ENCODE results near the gene SLC46A1.
A peak's percentile ranks its signal among the peaks of the same experiment; 100 is the strongest.
"Not testable (repeated sequence)": the region's sequence is repeated elsewhere in the genome, so short reads cannot be mapped to it uniquely, and the experiment has no call there.

The SLC46A1 gene

DNA sequence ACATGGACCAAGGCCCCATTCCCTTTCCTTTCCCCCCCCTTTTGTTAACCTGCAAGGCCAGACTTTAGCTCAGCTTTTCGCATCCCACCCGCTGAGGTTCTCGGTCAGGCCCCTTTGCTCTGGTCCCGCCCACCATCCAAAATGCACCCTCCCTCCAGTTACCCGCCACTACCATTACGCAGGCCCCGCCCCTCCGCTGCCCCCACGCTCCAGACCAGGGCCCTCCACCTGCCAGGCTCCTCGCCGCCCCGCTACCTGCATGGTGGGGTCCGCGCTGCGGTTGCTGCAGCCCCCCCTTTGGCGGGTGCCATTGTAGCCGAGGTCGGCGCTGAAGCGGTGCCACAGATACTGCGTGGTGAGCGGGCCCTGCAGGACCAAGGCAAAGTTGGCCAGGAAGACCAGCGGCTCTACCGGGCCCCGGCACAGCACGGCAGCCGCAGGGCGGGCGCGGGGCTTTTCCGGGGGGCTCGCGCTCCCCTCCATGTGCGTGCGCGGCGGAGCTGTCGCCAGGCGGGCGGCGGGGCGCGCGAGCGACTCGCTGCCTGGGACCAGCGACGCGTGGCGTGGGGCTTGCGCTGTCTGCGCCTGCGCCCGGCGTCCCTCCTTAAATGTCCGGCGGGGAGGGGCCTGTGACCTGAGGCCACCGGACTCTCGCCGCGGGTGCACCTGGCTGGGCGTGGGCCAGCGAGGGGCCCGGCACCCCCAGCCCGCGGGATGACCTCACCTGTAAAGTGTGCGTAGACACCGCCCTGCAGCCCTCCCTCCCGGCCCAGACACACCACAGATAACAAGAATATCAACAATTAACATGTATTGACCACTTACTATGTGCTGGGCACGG is at the start of gene SLC46A1:
Gene SLC46A1 (minus strand): TSS at position 581 of the 841 bp plus-strand sequence. CDS start 98 bp downstream, at position 483.
- TF ChIP-seq, protein P1, sequence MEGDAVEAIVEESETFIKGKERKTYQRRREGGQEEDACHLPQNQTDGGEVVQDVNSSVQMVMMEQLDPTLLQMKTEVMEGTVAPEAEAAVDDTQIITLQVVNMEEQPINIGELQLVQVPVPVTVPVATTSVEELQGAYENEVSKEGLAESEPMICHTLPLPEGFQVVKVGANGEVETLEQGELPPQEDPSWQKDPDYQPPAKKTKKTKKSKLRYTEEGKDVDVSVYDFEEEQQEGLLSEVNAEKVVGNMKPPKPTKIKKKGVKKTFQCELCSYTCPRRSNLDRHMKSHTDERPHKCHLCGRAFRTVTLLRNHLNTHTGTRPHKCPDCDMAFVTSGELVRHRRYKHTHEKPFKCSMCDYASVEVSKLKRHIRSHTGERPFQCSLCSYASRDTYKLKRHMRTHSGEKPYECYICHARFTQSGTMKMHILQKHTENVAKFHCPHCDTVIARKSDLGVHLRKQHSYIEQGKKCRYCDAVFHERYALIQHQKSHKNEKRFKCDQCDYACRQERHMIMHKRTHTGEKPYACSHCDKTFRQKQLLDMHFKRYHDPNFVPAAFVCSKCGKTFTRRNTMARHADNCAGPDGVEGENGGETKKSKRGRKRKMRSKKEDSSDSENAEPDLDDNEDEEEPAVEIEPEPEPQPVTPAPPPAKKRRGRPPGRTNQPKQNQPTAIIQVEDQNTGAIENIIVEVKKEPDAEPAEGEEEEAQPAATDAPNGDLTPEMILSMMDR (conservative IDR thresholded peaks at IDR 0.05) = no peak
- H3K27ac ChIP-seq = peak within 1 kb of the TSS; percentile 93

DNA sequence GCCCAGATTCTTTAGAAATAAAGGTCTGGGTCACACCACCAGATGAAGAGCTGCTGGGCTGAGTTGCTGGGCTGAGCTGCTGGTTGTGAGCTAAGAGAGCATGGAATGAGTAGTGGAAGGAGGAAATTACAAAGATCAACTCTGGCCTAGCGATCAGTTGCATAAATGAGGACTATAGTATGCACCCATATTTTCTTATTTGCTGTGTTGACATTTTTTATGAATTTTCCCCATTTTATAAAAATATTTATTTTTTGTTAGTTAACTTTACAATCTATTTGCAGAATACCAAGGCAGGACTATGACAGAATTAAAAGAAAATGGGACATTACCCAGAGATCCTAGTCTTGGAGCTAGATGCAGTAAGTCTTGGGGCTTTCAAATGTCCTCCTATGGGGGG is 43.8 kb upstream of the SLC46A1 start:
- TF ChIP-seq, protein P1 (conservative IDR thresholded peaks at IDR 0.05) = no peak
- no peak overlapping the region for H3K27ac ChIP-seq

DNA sequence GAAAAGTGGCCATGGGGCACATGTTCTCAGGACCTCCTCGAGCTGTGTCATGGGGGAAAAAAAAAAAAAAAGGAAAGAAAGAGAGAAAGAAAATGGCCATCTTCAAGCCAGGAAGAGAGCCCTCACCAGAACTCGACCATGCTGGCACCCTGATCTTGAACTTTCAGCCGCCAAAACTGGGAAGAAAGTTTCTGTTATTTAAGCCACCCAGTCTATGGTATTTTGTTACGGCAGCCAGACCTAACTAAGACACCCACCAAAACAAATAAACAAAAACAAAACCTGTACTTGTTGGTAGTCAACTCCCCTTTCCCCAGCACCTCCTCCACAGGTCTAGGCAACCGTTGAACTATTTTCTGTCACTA is 41.4 kb upstream of the SLC46A1 start:
- TF ChIP-seq, protein P1 (conservative IDR thresholded peaks at IDR 0.05) = no peak
- no peak overlapping the region for H3K27ac ChIP-seq

DNA sequence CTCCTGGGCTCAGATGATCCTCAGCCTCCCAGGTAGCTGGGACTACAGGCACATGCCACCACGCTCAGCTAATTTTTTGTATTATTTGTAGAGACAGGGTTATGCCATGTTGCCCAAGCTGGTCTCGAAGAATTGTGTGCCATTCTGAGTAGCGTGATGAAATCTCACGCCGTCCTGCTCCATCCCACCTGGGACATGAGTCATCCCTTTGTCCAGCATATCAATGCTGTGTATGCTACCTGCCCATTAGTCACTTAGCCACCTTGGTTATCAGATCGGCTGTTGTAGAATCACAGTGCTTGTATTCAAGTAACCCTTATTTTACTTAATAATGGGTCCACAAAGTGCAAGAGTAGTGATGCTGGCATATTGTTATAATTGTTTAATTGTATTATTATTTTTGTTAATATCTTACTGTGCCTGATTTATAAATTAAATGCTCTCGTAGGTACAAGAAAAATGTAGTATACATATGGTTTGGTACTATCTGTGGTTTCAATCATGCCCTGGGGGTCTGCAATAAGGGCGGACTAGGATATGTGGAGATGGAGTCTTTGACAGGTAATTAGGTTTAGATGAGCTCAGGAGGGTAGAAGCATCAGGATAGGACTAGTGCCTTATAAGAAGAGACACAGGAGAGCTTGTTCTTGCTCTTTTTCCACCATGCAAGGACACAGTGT is 40.8 kb upstream of the SLC46A1 start:
- TF ChIP-seq, protein P1 (conservative IDR thresholded peaks at IDR 0.05) = no peak
- no peak overlapping the region for H3K27ac ChIP-seq

DNA sequence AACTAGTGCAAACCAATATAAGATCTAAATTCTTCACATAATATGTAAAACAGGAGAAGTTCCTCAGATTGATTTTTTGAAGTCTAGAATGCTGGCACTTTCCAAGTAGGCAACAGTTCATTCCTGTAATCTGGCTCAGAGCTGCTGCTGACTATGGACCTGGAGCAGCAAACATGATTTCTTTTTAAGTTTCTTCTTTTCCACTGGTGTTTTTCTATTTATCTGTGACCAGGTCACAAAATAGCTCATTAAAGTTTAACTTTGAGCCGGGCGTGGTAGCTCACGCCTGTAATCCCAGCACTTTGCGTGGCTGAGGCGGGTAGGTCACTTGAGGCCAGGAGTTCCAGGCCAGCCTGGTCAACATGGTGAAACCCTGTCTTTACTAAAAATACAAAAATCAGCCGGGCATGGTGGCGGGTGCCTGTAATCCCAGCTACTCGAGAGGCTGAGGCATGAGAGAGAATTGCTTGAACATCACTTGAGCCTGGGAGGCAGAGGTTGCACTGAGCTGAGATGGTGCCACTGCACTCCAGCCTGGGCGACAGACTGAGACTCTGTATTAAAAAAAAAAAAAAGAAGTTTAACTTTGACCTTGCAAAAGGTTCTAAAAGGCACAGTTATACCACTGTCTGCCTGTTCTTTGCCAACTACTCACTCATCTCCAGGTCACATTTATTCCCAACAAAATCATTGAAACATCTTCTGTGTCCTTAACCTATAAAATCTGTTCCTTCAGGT is 38.1 kb upstream of the SLC46A1 start:
- TF ChIP-seq, protein P1 (conservative IDR thresholded peaks at IDR 0.05) = no peak
- no peak overlapping the region for H3K27ac ChIP-seq

DNA sequence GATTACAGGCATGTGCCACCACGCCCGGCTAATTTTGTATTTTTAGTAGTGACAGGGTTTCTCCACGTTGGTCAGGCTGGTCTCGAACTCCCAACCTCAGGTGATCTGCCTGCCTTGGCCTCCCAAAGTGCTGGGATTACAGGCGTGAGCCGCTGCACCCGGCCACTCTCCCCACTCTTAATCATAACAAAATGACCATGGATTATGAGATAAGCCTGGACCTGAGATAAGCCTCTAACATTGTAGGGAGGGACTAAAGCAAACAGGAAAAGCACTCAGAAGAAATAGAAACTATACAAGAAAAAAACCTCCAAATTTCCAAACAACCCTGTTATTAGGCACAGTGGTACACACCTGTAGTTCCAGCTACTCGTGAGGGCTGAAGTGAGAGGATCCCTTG is 28.3 kb upstream of the SLC46A1 start:
- H3K27ac ChIP-seq = not testable (repeated sequence)

DNA sequence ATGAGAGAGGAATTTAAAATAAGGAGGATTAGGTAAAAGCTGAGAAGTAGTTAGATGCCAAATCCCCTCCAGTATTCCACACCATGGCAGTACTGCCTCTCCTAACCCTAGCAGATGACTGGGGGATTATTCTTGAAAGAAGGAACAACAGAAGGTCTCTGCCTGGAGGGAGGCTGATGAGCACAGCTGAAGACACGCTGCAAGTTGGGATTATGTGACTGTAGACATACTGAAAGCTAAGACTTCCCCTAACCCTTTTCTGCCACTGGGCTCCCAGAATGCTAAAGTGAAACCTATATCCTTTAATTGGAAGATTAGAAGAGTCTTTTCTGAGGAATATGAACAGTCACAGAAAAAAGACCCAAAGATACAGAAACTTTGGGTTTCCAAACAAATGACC is 27.7 kb upstream of the SLC46A1 start:
- TF ChIP-seq, protein P1 (conservative IDR thresholded peaks at IDR 0.05) = no peak
- no peak overlapping the region for H3K27ac ChIP-seq

DNA sequence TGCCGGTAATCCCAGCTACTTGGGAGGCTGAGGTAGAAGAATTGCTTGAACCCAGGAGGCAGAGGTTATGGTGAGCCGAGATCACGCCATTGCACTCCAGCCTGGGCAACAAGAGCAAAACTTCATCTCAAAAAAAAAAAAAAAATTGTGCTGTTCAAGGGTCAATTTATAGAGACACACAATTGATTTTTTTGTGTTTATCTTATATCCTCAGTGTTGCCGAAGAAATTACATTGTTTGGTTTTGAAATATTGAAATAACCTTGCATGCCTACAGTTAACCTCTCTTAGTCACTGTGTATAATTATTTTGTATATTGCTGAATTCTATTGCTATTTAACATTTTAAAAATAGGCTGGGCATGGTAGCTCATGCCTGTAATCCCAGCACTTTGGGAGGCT is 22.0 kb upstream of the SLC46A1 start:
- H3K27ac ChIP-seq = not testable (repeated sequence)

Measured in VCaP (cell line).